Muscle of back (tissue), 11 donors: ENCODE results near the gene DNM2. TPM values are rescaled to one million over a fixed set of nuclear protein-coding genes. Genes with fewer than 3 reads are reported as not detected.
"Not testable (repeated sequence)": the region's sequence is repeated elsewhere in the genome, so short reads cannot be mapped to it uniquely, and the experiment has no call there.

ENCODE experiments used
- DNase-seq, 3 donors: peaks; one replicate each; pipeline versions ENCODE4 v3.0.0 to v3.0.0-alpha.2; 2013
- polyA plus RNA-seq, 10 donors: library from polyadenylated mRNA; unstranded; fragments of 120-200 nt; gene quantifications; one replicate each; pipeline ENCODE4 v1.2.1, GENCODE V29; 2013; ENCODE audit not compliant: insufficient read length in 10 of 10

Gene DNM2
- polyA plus RNA-seq, 10 donors = 60.7 to 83.2 (median 72.5) TPM

- no peak for DNase-seq
Measured at GRCh38 chr19:10863107-10863717, 145.3 kb downstream of the DNM2 start.

- DNase-seq = peak; percentile 75 to 90 (median 88)
Measured at GRCh38 chr19:10864538-10864899, 146.6 kb downstream of the DNM2 start.

GRCh38 chr19:10866495-10866894 lies 148.6 kb downstream of the DNM2 start:
- no peak for DNase-seq

GRCh38 chr19:10868872-10869547 lies 151.1 kb downstream of the DNM2 start:
- no peak for DNase-seq

GRCh38 chr19:10869872-10870311 lies 152.0 kb downstream of the DNM2 start:
- DNase-seq = not testable (repeated sequence)

GRCh38 chr19:10870501-10870954 lies 152.6 kb downstream of the DNM2 start:
- DNase-seq = no peak

- peak; percentile 98 to 100 (median 99) for DNase-seq
Measured at GRCh38 chr19:10870955-10871603, 153.2 kb downstream of the DNM2 start, which contains the start of gene CARM1. Gene CARM1 (plus strand): TSS chr19:10871553. CDS start chr19:10871703, 150 bp downstream.

- peak in 1 of 3 donors; percentile 80 for DNase-seq
Measured at GRCh38 chr19:10871711-10872545, 154.0 kb downstream of the DNM2 start.

- no peak for DNase-seq
Measured at GRCh38 chr19:10872546-10873107, 154.7 kb downstream of the DNM2 start.

GRCh38 chr19:10874024-10874423 lies 156.1 kb downstream of the DNM2 start:
- DNase-seq = no peak

- peak in 2 of 3 donors; percentile 55 to 57 for DNase-seq
Measured at GRCh38 chr19:10876459-10877240, 158.8 kb downstream of the DNM2 start.

- not testable (repeated sequence) for DNase-seq
Measured at GRCh38 chr19:10877608-10878007, 159.7 kb downstream of the DNM2 start.

- no peak for DNase-seq
Measured at GRCh38 chr19:10878253-10878652, 160.4 kb downstream of the DNM2 start.

Other genes with a start within 250 kb of the DNM2 start
- gene KEAP1, start 214.7 kb upstream of the DNM2 start, polyA plus RNA-seq = 10 to 100 TPM; 57.9 to 73.5 (median 65.2) TPM
- 1 to 10 TPM in 9 of 10 donors, under 1 TPM in 1; 0.95 to 2.9 (median 1.2) TPM for gene S1PR5, start 200.6 kb upstream of the DNM2 start, polyA plus RNA-seq
- gene ATG4D, start 174.2 kb upstream of the DNM2 start, polyA plus RNA-seq = 10 to 100 TPM; 15.1 to 25.3 (median 20.6) TPM
- 10 to 100 TPM; 15.6 to 27.9 (median 22.0) TPM for gene KRI1, start 152.1 kb upstream of the DNM2 start, polyA plus RNA-seq
- gene CDKN2D, start 149.1 kb upstream of the DNM2 start, polyA plus RNA-seq = 10 to 100 TPM; 13.6 to 22.3 (median 15.5) TPM
- 1 to 10 TPM in 2 of 10 donors, under 1 TPM in 4, not detected in 4; 0.23 to 2.9 (median 0.43) TPM for gene AP1M2, start 130.8 kb upstream of the DNM2 start, polyA plus RNA-seq
- 100 to 1,000 TPM; 112 to 146 (median 132) TPM for gene SLC44A2, start 92.5 kb upstream of the DNM2 start, polyA plus RNA-seq
- 100 to 1,000 TPM; 126 to 193 (median 157) TPM for gene ILF3, start 63.7 kb upstream of the DNM2 start, polyA plus RNA-seq
- 10 to 100 TPM; 20.0 to 40.3 (median 29.4) TPM for gene QTRT1, start 16.6 kb upstream of the DNM2 start, polyA plus RNA-seq
- 10 to 100 TPM; 26.9 to 45.0 (median 33.6) TPM for gene TMED1, start 118.1 kb downstream of the DNM2 start, polyA plus RNA-seq
- 1 to 10 TPM; 1.6 to 4.7 (median 2.6) TPM for gene C19orf38, start 130.3 kb downstream of the DNM2 start, polyA plus RNA-seq
- 10 to 100 TPM; 48.9 to 66.5 (median 57.1) TPM for gene CARM1, start 153.5 kb downstream of the DNM2 start, polyA plus RNA-seq
- gene YIPF2, start 210.6 kb downstream of the DNM2 start, polyA plus RNA-seq = 10 to 100 TPM; 18.4 to 33.6 (median 24.7) TPM
- 10 to 100 TPM; 13.8 to 18.8 (median 16.8) TPM for gene TIMM29, start 210.7 kb downstream of the DNM2 start, polyA plus RNA-seq
- gene SMARCA4, start 243.0 kb downstream of the DNM2 start, polyA plus RNA-seq = 100 to 1,000 TPM in 3 of 10 donors, 10 to 100 TPM in 7; 78.0 to 110 (median 93.9) TPM